Trophoblast cell (in vitro differentiated cells and primary cell): ENCODE results near the gene CARD19.

Experiments
- DNase-seq, 2 donors: peaks; one replicate each; pipeline ENCODE4 v3.0.0-alpha.2; 2016
- H2AFZ ChIP-seq: 2 replicates; pipeline ENCODE4 v1.6.1; 2013; ENCODE audit warnings: low read length, moderate library complexity, mild to moderate bottlenecking; ENCODE audit not compliant: insufficient read depth, poor library complexity
- H2AK5ac ChIP-seq: 2 replicates; pipeline ENCODE4 v1.6.1; 2013; ENCODE audit warnings: mild to moderate bottlenecking, low read length
- H2BK120ac ChIP-seq: 2 replicates; pipeline ENCODE4 v1.6.1; 2013; ENCODE audit warnings: low read length, mild to moderate bottlenecking, moderate library complexity; ENCODE audit not compliant: insufficient read depth, poor library complexity
- H2BK12ac ChIP-seq: 2 replicates; pipeline ENCODE4 v1.6.1; 2013; ENCODE audit warnings: mild to moderate bottlenecking, low read length, moderate library complexity
- H2BK5ac ChIP-seq: 2 replicates; pipeline ENCODE4 v1.6.1; 2013; ENCODE audit warnings: low read length, low read depth, moderate library complexity, mild to moderate bottlenecking; ENCODE audit not compliant: poor library complexity
- H3K14ac ChIP-seq: 2 replicates; pipeline ENCODE4 v1.6.1; 2013; ENCODE audit warnings: mild to moderate bottlenecking, low read length
- H3K18ac ChIP-seq: 2 replicates; pipeline ENCODE4 v1.6.1; 2013; ENCODE audit warnings: mild to moderate bottlenecking, low read length
- H3K23ac ChIP-seq: 2 replicates; pipeline ENCODE4 v1.6.1; 2013; ENCODE audit warnings: low read length
- H3K27ac ChIP-seq: 2 replicates; pipeline ENCODE4 v1.5.1; 2013; ENCODE audit warnings: low read depth, mild to moderate bottlenecking, inconsistent platforms, low read length, moderate library complexity
- H3K27me3 ChIP-seq: 2 replicates; pipeline ENCODE4 v1.6.1; 2013; ENCODE audit warnings: inconsistent platforms, mild to moderate bottlenecking, low read length, moderate library complexity; ENCODE audit not compliant: insufficient read depth
- H3K36me3 ChIP-seq, 2 experiments: 1 replicate in 1 of 2; 2 replicates in 1 of 2; pipeline ENCODE4 v1.6.1; 2013; ENCODE audit warnings: low read length in 2 of 2, mild to moderate bottlenecking in 2 of 2, moderate library complexity in 1 of 2; ENCODE audit not compliant: insufficient read depth in 2 of 2, control insufficient read depth in 1 of 2
- H3K4ac ChIP-seq: 2 replicates; pipeline ENCODE4 v1.6.1; 2013; ENCODE audit warnings: low read depth, mild to moderate bottlenecking, low read length, moderate library complexity
- H3K4me1 ChIP-seq, 2 experiments: 1 replicate in 1 of 2; 2 replicates in 1 of 2; pipeline ENCODE4 v1.6.1; 2013; ENCODE audit warnings: low read length in 2 of 2, mild to moderate bottlenecking in 2 of 2, moderate library complexity in 1 of 2; ENCODE audit not compliant: insufficient read depth in 2 of 2, control insufficient read depth in 1 of 2
- H3K4me2 ChIP-seq: 2 replicates; pipeline ENCODE4 v1.6.1; 2013; ENCODE audit warnings: inconsistent platforms, mild to moderate bottlenecking, low read length, moderate library complexity
- H3K4me3 ChIP-seq: 2 replicates; pipeline ENCODE4 v1.5.1; 2013; ENCODE audit warnings: mild to moderate bottlenecking, low read depth, low read length, inconsistent platforms
- H3K79me1 ChIP-seq: one replicate; pipeline ENCODE4 v1.6.1; 2013; ENCODE audit warnings: low read length
- H3K79me2 ChIP-seq: 2 replicates; pipeline ENCODE4 v1.6.1; 2013; ENCODE audit warnings: low read length, mild to moderate bottlenecking; ENCODE audit not compliant: control insufficient read depth, insufficient read depth, poor library complexity
- H3K9ac ChIP-seq: 2 replicates; pipeline ENCODE4 v1.6.1; 2013; ENCODE audit warnings: mild to moderate bottlenecking, low read length
- H3K9me3 ChIP-seq: 2 replicates; pipeline ENCODE4 v1.6.1; 2013; ENCODE audit warnings: low read depth, mild to moderate bottlenecking, control low read depth, inconsistent platforms, low read length; ENCODE audit not compliant: insufficient read depth
- H4K12ac ChIP-seq: 2 replicates; pipeline ENCODE4 v1.6.1; 2013; ENCODE audit warnings: low read depth, mild to moderate bottlenecking, low read length, moderate library complexity
- H4K8ac ChIP-seq: 2 replicates; pipeline ENCODE4 v1.6.1; 2013; ENCODE audit warnings: low read depth, mild to moderate bottlenecking, low read length, moderate library complexity
- H4K91ac ChIP-seq: one replicate; pipeline ENCODE4 v1.6.1; 2013; ENCODE audit warnings: low read depth, mild to moderate bottlenecking, low read length, moderate library complexity
- WGBS: extraction: QIAGEN DNeasy Blood & Tissue Kit; methylation state at CpG from one replicate; pipeline ENCODE4 v1.1.7; 2013; ENCODE audit warnings: missing lambda C conversion rate; ENCODE audit not compliant: insufficient read length, insufficient coverage; ENCODE audit errors: extremely low coverage; 5-methylcytosine and 5-hydroxymethylcytosine counted together

The CARD19 gene

DNA sequence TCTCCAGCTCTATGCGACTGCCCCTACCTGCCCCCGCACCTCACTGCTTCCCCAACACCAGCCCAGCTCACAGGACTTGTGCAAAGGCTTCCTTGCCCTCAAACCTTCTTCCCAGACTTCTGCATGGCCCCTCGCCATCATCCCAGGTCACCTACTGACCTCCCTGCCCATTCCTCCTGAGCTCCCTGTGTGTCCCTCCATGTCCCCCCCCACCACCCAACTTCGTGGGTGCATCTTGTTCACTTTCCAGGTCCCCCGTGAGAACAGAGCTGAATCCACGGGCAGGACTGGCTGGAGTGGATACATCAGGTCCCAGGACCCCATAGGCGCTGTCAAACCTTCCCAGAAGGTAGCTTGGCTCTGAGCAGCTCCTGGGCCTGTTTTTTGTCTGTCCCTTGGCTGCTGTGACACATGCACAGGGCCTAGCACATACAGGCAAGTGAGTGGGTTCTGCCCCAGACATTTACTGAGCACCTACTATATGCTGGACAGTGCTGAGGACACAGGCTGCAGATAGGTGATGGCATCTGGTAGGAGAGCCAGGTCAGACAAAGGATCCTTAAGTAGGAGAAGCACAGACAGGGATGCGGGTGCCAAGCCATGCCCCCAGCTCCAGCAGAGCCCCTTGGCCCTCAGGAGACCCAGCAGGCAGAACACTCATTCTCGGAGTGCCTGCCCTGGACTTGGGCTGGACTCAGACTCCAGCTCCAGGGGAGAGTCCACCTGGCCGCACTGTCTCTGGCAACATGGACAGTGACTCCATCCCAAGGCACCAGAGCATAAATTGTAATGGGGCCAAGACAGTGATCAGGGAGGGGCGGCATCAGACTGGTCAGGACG is 23.1 kb downstream of the CARD19 start:
- Histone ChIP-seq H4K12ac (no peak overlapping the region), H3K4me3 (no peak overlapping the region), H3K9ac (no peak overlapping the region), H3K27ac (no peak overlapping the region), H2AK5ac (no peak overlapping the region), H3K79me1 (no peaks in the 10 kb centered on the region), H2AFZ (no peak overlapping the region), H3K4ac (no peak overlapping the region), H3K79me2 (no peaks in the 10 kb centered on the region), H3K27me3 (no peaks in the 10 kb centered on the region), H3K23ac (no peak overlapping the region), H3K18ac (no peak overlapping the region), H3K36me3 (peaks cover 12 to 13% of the 10 kb centered on the region in 2 experiments), H2BK5ac (no peak overlapping the region), H3K4me2 (no peak overlapping the region), H4K91ac (no peak overlapping the region), H2BK12ac (no peak overlapping the region), H3K9me3 (no peaks in the 10 kb centered on the region), H2BK120ac (no peak overlapping the region), H3K14ac (no peak overlapping the region), H3K4me1 (peaks cover 0 to 4% of the 10 kb centered on the region in 2 experiments), H4K8ac (no peak overlapping the region)
- no peak for DNase-seq
- no CpG with 5 or more reads among the region's 12 CpGs for WGBS

DNA sequence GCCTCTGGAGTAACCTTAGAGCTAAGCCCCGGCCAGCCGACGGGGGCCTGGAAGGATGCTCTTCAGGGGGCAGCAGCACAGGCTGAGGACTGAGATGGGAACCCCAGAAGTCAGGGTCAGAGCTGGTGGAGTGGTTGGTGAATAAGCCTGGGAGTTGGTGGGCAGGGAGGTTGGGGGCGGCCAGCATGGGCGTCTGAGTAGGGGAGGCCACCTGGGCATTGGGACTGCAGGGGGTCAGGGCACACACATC is 23.6 kb downstream of the CARD19 start:
- Histone ChIP-seq H3K27ac (no peak overlapping the region), H2BK5ac (no peak overlapping the region), H3K23ac (no peak overlapping the region), H2BK12ac (no peak overlapping the region), H3K4ac (no peak overlapping the region), H3K36me3 (peaks cover 14 to 15% of the 10 kb centered on the region in 2 experiments), H3K18ac (no peak overlapping the region), H3K14ac (no peak overlapping the region), H3K4me3 (no peak overlapping the region), H4K12ac (no peak overlapping the region), H2BK120ac (no peak overlapping the region), H3K79me1 (no peaks in the 10 kb centered on the region), H4K8ac (no peak overlapping the region), H3K27me3 (no peaks in the 10 kb centered on the region), H3K79me2 (no peaks in the 10 kb centered on the region), H2AFZ (no peak overlapping the region), H3K4me1 (no peaks in the 10 kb centered on the region), H3K9ac (no peak overlapping the region), H4K91ac (no peak overlapping the region), H2AK5ac (no peak overlapping the region), H3K9me3 (no peaks in the 10 kb centered on the region), H3K4me2 (no peak overlapping the region)
- no peak for DNase-seq
- WGBS = no CpG with 5 or more reads among the region's 5 CpGs

DNA sequence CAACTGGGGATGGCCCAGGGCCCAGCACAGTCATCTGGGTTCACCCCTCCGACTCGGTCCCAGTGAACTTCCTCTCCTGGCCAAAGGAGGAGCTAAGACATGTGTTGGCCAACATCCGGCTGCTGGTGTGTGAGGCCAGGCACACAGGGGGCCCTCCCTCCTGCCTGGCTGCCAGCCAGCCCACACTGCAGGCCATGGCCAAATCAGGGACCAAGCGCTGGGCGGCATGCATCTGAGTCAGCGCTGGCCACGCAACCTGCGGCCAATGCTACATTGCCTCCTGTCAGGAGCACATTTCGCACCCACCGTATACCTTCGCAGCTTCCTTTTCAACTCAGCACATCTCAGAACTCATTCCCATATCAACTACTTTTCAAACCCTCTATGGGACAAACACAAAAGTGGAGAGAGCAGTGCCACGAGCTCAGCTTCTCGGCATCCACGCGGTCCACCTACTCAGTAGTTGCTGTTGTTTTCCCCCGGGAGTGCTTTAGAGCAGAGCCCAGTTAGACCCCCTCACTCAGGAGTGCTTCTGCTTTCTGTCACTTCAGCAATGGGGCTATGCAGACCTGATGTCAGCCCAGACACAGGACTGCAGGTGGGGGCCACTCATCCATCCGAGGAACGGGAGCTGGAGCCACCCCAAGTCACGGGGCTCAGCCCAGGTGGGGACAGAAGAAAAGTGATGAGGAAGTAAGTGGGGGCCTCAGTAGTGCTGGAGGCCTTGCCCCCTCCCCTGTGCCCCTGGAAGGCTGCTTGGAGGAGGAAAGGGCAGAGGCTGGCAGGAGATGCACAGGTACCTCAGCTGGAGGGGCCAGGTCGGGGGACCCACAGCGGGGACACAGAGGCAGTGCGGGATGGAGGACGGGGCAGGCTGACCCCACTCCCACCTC is 24.2 kb downstream of the CARD19 start:
- H4K12ac ChIP-seq = no peak overlapping the region
- no peak overlapping the region for H3K14ac ChIP-seq
- H3K27ac ChIP-seq = no peak overlapping the region
- no peak overlapping the region for H2BK12ac ChIP-seq
- H3K23ac ChIP-seq = no peak overlapping the region
- H3K18ac ChIP-seq = no peak overlapping the region
- no peak overlapping the region for H4K91ac ChIP-seq
- no peaks in the 10 kb centered on the region for H3K27me3 ChIP-seq
- H3K4ac ChIP-seq = no peak overlapping the region
- H3K4me3 ChIP-seq = no peak overlapping the region
- H4K8ac ChIP-seq = no peak overlapping the region
- H2AFZ ChIP-seq = no peak overlapping the region
- no peak overlapping the region for H3K4me2 ChIP-seq
- peaks cover 18 to 19% of the 10 kb centered on the region in 2 experiments for H3K36me3 ChIP-seq
- DNase-seq = peak; percentile 74 to 80
- no peaks in the 10 kb centered on the region for H3K79me1 ChIP-seq
- no peaks in the 10 kb centered on the region for H3K4me1 ChIP-seq
- no peaks in the 10 kb centered on the region for H3K9me3 ChIP-seq
- H2BK120ac ChIP-seq = no peak overlapping the region
- no peak overlapping the region for H2BK5ac ChIP-seq
- H3K79me2 ChIP-seq = no peaks in the 10 kb centered on the region
- 100% methylated on average over 2 of the region's 23 CpGs for WGBS
- H2AK5ac ChIP-seq = no peak overlapping the region
- no peak overlapping the region for H3K9ac ChIP-seq

DNA sequence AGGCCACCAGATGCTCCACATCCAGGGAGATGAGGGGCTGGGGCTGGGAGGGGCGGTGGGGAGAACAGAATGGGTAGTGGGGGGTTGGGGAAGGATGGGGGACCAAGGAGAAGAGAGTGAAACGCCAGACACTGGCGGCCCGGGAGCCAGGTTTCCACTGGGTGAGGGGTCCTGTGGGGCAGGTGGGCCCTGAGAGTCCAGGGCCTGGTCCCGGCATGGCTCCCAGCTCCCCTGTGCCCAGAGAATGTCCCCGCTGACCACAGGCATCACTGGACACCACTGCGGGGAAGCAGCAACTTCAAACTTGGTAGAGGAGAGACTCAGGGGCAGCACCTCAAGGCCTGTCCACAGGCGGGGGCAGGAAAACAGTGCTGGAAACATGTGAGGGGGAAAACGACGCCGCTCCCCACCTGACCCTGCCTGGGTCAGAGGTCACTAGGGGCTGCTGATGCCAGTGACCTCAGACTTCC is 24.9 kb downstream of the CARD19 start:
- no peak for DNase-seq
- no peaks in the 10 kb centered on the region for H3K27me3 ChIP-seq
- no peak overlapping the region for H3K23ac ChIP-seq
- no peak overlapping the region for H3K4me2 ChIP-seq
- no peak overlapping the region for H3K27ac ChIP-seq
- no peak overlapping the region for H2BK5ac ChIP-seq
- no peak overlapping the region for H4K12ac ChIP-seq
- no peak overlapping the region for H4K8ac ChIP-seq
- WGBS = no CpG with 5 or more reads among the region's 11 CpGs
- H3K4me1 ChIP-seq = no peaks in the 10 kb centered on the region
- H3K9ac ChIP-seq = no peak overlapping the region
- H3K79me2 ChIP-seq = no peaks in the 10 kb centered on the region
- no peaks in the 10 kb centered on the region for H3K9me3 ChIP-seq
- H3K36me3 ChIP-seq = peaks cover 18 to 21% of the 10 kb centered on the region in 2 experiments
- no peak overlapping the region for H2AFZ ChIP-seq
- H3K14ac ChIP-seq = no peak overlapping the region
- no peak overlapping the region for H3K4me3 ChIP-seq
- H3K18ac ChIP-seq = no peak overlapping the region
- no peak overlapping the region for H4K91ac ChIP-seq
- H3K4ac ChIP-seq = no peak overlapping the region
- no peaks in the 10 kb centered on the region for H3K79me1 ChIP-seq
- H2AK5ac ChIP-seq = no peak overlapping the region
- H2BK12ac ChIP-seq = no peak overlapping the region
- H2BK120ac ChIP-seq = no peak overlapping the region
